ENCODE data around the gene NHSL2.

Gene NHSL2

DNA sequence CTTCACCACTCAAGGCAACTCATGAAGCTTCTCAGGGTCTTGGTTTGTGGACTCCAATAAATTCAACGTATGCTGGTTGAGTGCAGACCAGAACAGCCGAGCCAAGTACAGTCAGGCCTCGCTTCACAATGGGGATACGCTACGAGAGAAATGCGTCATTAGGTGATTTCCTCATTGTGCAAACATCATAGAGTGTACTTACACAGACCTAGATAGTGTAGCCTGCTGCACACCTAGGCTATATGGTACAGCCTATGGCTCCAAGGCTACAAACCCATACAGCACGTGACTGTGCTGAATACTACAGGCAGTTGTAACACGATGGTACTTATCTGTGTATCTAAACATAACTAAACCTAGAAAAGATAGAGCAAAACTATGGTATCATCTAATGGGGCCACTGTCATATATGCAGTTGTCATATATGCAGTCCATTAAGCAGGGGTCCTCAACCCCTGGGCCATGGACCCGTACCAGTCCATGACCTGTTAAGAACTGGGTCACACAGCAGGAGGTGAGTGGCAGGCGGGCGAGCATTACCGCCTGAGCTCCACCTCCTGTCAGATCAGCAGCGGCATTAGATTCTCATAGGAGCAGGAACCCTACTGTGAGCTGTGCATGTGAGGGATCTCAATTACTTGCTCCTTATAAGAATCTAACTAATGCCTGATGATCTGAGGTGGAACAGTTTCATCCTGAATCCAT, 189.6 kb downstream of the NHSL2 start:
- no peak for DNase-seq (ENCODE audit: extremely low spot score)
- TF ChIP-seq, protein P1, sequence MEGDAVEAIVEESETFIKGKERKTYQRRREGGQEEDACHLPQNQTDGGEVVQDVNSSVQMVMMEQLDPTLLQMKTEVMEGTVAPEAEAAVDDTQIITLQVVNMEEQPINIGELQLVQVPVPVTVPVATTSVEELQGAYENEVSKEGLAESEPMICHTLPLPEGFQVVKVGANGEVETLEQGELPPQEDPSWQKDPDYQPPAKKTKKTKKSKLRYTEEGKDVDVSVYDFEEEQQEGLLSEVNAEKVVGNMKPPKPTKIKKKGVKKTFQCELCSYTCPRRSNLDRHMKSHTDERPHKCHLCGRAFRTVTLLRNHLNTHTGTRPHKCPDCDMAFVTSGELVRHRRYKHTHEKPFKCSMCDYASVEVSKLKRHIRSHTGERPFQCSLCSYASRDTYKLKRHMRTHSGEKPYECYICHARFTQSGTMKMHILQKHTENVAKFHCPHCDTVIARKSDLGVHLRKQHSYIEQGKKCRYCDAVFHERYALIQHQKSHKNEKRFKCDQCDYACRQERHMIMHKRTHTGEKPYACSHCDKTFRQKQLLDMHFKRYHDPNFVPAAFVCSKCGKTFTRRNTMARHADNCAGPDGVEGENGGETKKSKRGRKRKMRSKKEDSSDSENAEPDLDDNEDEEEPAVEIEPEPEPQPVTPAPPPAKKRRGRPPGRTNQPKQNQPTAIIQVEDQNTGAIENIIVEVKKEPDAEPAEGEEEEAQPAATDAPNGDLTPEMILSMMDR (IDR thresholded peaks at IDR 0.05; ENCODE audit: control extremely low read depth, extremely low read depth, low read depth, missing control alignments), result no peak
- CTCF ChIA-PET, result interaction anchor here (1.3 kb wide), 1 partner anchor 82 kb away, joined by 4 read pairs; no protein-coding TSS in a partner anchor
- POLR2A ChIA-PET, result no interaction called here

DNA sequence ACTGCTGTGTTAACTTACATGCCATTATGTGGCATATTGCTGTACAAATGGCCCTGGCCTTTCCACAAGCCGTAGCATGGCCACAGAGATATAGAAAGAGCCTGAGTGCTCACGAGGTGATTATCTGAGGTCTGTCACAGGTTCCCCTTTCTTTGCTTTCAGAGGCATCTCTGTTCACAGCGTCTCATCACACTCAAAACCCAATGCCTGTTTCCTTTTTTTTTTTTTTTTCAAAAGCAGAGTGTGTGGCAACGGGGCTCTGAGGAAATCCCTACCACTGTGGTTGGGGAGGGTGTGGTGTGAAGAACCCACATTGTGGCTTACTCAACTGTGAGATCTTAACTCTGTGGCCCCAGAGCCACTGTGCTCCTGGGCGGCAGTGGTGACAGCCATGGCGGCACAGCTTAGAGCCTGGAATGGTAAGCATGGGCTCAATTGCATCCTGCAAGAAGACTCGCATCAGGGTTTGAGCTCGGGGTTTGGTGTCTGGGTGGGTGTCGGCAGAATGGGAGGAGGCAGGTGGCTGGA, 190.2 kb downstream of the NHSL2 start:
- ChIA-PET CTCF (interaction anchor here (1.1 to 1.3 kb wide), 2 partner anchors 25 to 82 kb away, joined by 4 read pairs; no protein-coding TSS in a partner anchor), POLR2A (no interaction called here)
- peak; percentile 53 for DNase-seq (ENCODE audit: extremely low spot score)
- TF ChIP-seq, protein P1 (IDR thresholded peaks at IDR 0.05; ENCODE audit: control extremely low read depth, extremely low read depth, low read depth, missing control alignments), result no peak

DNA sequence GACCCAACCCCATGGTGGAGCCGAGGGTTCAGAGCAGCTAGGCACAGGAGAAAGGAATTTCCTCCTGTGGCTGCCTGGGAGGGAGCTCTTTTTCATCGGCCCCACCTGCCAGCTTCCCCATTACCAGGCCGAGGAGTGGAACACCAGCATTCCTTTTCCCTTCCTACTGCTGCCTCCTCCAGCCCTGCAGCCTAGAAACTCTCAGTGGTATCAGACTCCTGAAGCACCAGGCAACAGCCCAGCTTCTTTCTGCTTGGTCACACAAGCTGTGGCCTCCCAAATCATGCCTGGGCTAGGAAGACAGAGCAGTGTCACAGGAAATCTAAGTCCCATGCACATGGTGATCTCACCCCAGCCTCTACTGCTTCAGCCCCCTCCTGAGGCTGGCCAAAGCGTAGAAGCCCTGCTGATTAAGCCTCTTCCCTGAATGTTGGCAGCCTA, 191.0 kb downstream of the NHSL2 start:
- TF ChIP-seq, protein P1 (IDR thresholded peaks at IDR 0.05; ENCODE audit: control extremely low read depth, extremely low read depth, low read depth, missing control alignments), result no peak
- no peak for DNase-seq (ENCODE audit: extremely low spot score)
- CTCF ChIA-PET, result interaction anchor here (1.1 to 1.3 kb wide), 2 partner anchors 24 to 83 kb away, joined by 4 read pairs; no protein-coding TSS in a partner anchor
- POLR2A ChIA-PET, result no interaction called here

DNA sequence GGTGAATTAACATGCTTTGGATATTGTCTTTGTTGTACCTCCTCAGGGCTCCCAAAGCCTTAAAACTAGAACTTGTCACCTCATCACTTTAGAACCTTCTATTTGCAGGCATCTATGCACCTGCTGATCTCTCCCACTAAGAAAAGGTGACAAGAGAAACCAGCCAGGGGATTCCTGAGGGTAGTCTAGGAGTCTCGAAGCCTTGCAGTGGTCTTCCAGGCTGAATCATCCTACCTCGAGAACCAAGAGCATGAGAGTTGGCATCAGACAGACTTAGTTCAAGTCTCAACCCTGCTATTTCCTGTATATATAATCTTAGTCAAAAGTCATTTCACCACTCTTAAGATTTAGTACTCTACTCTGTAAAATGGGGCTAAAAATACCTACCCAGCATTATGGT, 191.5 kb downstream of the NHSL2 start:
- no peak for DNase-seq (ENCODE audit: extremely low spot score)
- TF ChIP-seq, protein P1 (IDR thresholded peaks at IDR 0.05; ENCODE audit: control extremely low read depth, extremely low read depth, low read depth, missing control alignments), result no peak
- ChIA-PET CTCF (no interaction called here), POLR2A (no interaction called here)

DNA sequence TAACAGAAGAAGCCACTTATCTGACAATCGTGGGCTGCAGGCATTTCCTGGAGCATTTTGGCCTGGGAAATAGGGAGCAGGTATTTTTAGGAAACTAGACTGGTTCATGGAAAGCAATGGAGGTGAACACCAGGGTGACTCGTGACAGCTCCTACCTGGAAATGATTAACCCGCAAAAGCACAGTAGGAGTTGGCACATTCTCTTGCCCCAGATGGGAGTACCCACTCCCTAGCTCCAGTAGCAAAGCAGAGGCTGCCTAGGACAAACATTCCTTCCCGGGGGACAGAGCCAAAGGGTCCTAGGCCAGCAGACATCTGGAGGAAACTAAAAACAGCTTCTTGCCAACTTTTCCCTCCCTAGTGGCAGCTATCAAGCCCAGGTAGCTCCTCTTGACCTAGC, 192.1 kb downstream of the NHSL2 start:
- DNase-seq (ENCODE audit: extremely low spot score), result no peak
- CTCF ChIA-PET, result interaction anchor here (2.2 kb wide), 1 partner anchor 24 kb away, joined by 8 read pairs; no protein-coding TSS in a partner anchor
- POLR2A ChIA-PET, result no interaction called here
- TF ChIP-seq, protein P1 (IDR thresholded peaks at IDR 0.05; ENCODE audit: control extremely low read depth, extremely low read depth, low read depth, missing control alignments), result no peak

DNA sequence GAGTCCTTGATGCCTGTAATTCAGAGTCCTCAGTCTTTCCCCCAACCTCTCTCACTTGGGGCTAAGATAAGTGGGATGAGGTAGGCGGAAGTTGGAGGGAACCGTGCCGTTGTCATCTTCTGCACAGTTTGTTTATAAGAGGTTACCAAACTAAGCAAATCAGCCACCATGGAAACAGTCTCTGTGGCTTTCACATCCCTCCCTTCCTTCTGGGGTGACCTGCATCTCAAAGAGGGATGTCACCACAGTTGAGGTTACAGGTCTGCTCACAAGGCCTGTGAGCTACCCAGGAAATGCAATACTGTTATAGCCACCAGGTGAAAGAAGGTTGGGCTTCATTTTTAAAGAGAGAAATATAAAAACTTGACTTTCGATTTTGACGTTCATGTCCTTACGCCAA, 194.8 kb downstream of the NHSL2 start:
- DNase-seq (ENCODE audit: extremely low spot score), result peak; percentile 54
- CTCF ChIA-PET, result interaction anchor here (0.8 to 1.1 kb wide), 2 partner anchors 10 to 11 kb away, joined by 3 read pairs; no protein-coding TSS in a partner anchor
- POLR2A ChIA-PET, result no interaction called here
- TF ChIP-seq, protein P1 (IDR thresholded peaks at IDR 0.05; ENCODE audit: control extremely low read depth, extremely low read depth, low read depth, missing control alignments), result no peak

All from GM10248 (cell line).